Limb (tissue), 2 donors: ENCODE measurements around the gene TPD52L2.
"Not testable (repeated sequence)": the region's sequence is repeated elsewhere in the genome, so short reads cannot be mapped to it uniquely, and the experiment has no call there.

Experiments used
- DNase-seq, 2 donors: peaks; one replicate each; pipeline ENCODE4 v3.0.0-alpha.2; 2016; ENCODE audit errors: extremely low spot score in 2 of 2

The TPD52L2 gene

GRCh38 chr20:63878899-63879663 lies 14.0 kb downstream of the TPD52L2 start:
- DNase-seq = no peak

GRCh38 chr20:63880901-63881300 lies 15.8 kb downstream of the TPD52L2 start:
- DNase-seq = not testable (repeated sequence)

- no peak for DNase-seq
Measured at GRCh38 chr20:63881451-63882226, 16.6 kb downstream of the TPD52L2 start.

- DNase-seq = no peak
Measured at GRCh38 chr20:63882257-63883200, 17.5 kb downstream of the TPD52L2 start.

- DNase-seq = no peak
Measured at GRCh38 chr20:63883201-63883593, 18.1 kb downstream of the TPD52L2 start.

GRCh38 chr20:63884506-63885263 lies 19.6 kb downstream of the TPD52L2 start:
- DNase-seq = no peak

GRCh38 chr20:63885264-63886053 lies 20.4 kb downstream of the TPD52L2 start:
- no peak for DNase-seq

GRCh38 chr20:63886054-63886419 lies 21.0 kb downstream of the TPD52L2 start:
- DNase-seq = no peak

GRCh38 chr20:63886921-63887320 lies 21.9 kb downstream of the TPD52L2 start:
- DNase-seq = no peak

GRCh38 chr20:63889241-63890200 lies 24.5 kb downstream of the TPD52L2 start:
- DNase-seq = no peak

GRCh38 chr20:63890201-63890576 lies 25.1 kb downstream of the TPD52L2 start:
- DNase-seq = no peak

- DNase-seq = no peak
Measured at GRCh38 chr20:63890616-63891015, 25.5 kb downstream of the TPD52L2 start.

GRCh38 chr20:63891061-63892002 lies 26.3 kb downstream of the TPD52L2 start:
- no peak for DNase-seq

- DNase-seq = no peak
Measured at GRCh38 chr20:63892402-63892801, 27.3 kb downstream of the TPD52L2 start.

GRCh38 chr20:63893999-63894357 lies 28.9 kb downstream of the TPD52L2 start:
- no peak for DNase-seq

- peak; percentile 95 to 96 for DNase-seq
Measured at GRCh38 chr20:63894358-63895201, 29.5 kb downstream of the TPD52L2 start, which contains the start of gene DNAJC5. Gene DNAJC5 (plus strand): TSS chr20:63895126. CDS start chr20:63928346, 33,220 bp downstream.
